ENCODE data around the gene FGD3.

GRCh38 chr9:93041108-93041802 is 93.9 kb downstream of the FGD3 start:
- no peak for TF ChIP-seq EZH2phosphoT487 (IDR thresholded peaks at IDR 0.05; ENCODE audit: insufficient read depth, low read depth)
- no peak for TF ChIP-seq EZH2 (IDR thresholded peaks at IDR 0.05; ENCODE audit: insufficient read depth, poor library complexity, severe bottlenecking)
